GM21381 (cell line): Measurements from ENCODE around the gene ITSN1.

ENCODE experiments used
- ATAC-seq: cut with Tn5 transposase; IDR thresholded peaks from one replicate; pipeline ENCODE4 v1.9.1; 2021; ENCODE audit warnings: mild to moderate bottlenecking, moderate library complexity; ENCODE audit not compliant: unreplicated experiment

The ITSN1 gene

GRCh38 chr21:33945652-33946270 lies 303.5 kb downstream of the ITSN1 start:
- ATAC-seq = no peak

DNA sequence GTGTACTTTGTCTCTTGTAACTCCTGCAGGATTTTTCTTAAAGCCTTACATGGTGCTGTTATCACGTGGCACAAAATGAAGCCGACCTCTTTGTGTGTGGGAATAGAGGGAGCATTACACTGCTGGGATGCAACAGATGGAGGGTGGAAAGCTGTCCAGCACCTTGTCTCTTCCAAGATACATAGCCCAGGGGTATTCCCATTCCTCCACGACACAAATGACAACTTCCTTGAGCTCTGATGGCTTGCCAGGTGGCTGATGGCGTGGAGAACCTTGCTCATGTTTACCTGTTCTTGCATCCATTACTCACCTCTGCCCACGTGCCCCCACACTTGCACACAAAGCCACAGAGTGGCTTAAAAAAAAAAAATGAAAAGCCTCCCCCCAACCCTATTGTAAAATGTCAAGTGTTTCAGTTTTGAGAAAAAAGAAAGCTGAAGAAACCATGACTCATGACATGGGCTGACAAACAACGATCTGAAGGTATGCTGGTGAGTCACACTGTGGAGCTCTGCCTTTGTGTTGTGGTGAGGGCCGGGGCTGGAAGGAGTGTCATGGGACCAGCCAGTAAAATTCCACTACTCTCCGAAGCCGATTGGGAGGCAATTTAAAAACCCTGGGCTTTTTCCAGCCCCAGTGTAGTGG lies 305.3 kb downstream of the ITSN1 start:
- peak; percentile 50 for ATAC-seq

DNA sequence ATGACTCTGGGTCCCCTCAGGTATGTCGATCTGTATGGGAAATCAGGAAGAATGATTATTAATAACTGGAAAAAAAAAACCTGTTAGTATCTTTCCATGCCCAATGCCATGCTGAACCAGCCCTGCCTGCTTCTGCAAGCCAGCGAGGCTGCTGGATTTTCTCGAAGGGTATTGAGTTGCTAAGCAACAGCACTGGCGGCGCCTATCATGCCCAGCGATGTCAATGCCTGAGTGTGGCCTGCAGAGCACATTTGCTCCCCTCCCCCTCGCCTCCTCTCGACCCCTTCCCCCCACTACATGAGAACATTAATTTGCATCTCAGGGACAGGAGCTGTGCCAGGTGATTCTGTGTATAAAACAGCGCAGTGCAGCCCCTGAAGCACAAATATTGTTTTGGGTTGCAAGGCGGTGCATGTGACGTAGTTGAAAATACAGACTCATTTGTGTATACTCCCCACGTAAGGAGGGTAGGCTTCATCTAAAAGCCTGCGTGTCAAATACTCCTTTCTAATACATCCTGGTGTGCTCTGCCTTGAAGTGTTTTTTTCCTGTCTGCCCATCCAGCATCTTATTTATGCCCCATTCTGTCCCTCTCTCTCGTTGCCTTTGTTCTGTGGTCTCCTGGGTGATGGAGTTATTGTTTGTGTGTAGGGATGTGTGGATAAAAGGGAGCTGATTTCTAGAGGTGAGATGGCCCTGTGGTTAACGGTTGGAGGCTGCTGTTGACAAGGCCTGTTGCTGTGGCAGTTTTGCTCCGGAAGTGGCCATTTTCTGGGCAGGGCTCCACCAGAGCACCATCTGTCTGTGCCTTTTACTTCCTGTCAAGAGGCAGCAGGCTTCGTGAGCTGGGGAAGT lies 306.0 kb downstream of the ITSN1 start:
- ATAC-seq = peak; percentile 46

DNA sequence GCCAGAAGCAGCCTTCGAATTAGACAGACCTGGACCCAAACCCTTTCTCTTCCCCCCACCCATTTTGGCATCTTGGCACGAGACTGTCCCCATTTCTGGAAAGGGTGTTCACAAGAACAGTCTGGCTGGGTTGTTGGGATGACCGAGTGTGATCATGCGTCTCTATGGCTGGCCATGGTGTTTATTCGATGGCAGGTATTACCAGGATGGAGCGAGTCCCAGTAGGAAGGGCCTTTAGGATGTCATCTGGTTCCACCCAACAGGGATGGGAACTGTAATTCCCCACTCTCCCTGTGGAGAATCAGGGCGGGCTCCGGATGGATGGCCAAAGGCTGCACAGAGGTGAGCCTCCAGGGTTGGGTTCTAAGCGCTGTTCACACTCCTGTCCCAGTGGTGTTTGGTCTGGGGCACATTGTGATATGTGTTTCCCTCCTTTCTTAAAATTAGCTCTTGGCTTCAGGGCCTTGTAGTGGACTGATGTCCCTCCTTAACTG lies 306.7 kb downstream of the ITSN1 start:
- no peak for ATAC-seq
